Diencephalon (tissue), 1 donor: Measurements from ENCODE around the gene CD46. TPM values are rescaled to one million over a fixed set of nuclear protein-coding genes. Genes with fewer than 3 reads are reported as not detected.

Source experiments
- small RNA-seq: library from RNA; depleted of rRNA; stranded (forward); fragments of <200 nt; gene quantifications from one replicate; pipeline ENCODE3, GENCODE V24; 2014
- total RNA-seq: library from RNA; depleted of rRNA; stranded (reverse); fragments of >200 nt; gene quantifications from one replicate; pipeline ENCODE4 v1.2.3, GENCODE V29; 2014

Gene CD46
- 114 TPM for total RNA-seq

GRCh38 chr1:207751790-207752455, at the start of gene CD46:
Gene CD46, plus strand, starts transcription at chr1:207752054. Its CDS starts 159 bp downstream, at chr1:207752213.

Small RNA genes within 50 kb of the gene (small RNA-seq; reads per million reads assigned to genes)
- not detected for gene RNA5SP534

Other genes starting within 250 kb of the CD46 start
- gene CR1L, start 106.9 kb upstream of the CD46 start, total RNA-seq = not detected
- 1.8 TPM for gene CD34, start 159.1 kb downstream of the CD46 start, total RNA-seq